ENCODE results near the gene LAMA2. TPM values are rescaled to one million over a fixed set of nuclear protein-coding genes. Genes with fewer than 3 reads are reported as not detected.

LAMA2 gene
- total RNA-seq, 1 experiment from 2014 or later: 4.2 TPM

GRCh38 chr6:129478379-129478778 lies 595.4 kb downstream of the LAMA2 start:
- no peak overlapping the region for H3K4me2 ChIP-seq (ENCODE audit: insufficient read depth, insufficient read length, low read length)
- no peak overlapping the region for H4K91ac ChIP-seq (ENCODE audit: insufficient read length, low read depth, low read length)
- no peak overlapping the region for H4K8ac ChIP-seq (replicated peaks; ENCODE audit: insufficient read length, low read depth, low read length)
- H2BK5ac ChIP-seq (ENCODE audit: insufficient read length, low read length): no peak overlapping the region
- no peak overlapping the region for H3K4ac ChIP-seq (ENCODE audit: low read depth, low read length)
- no peaks in the 10 kb centered on the region for H3K27me3 Mint-ChIP-seq (ENCODE audit: low read depth)
- TF ChIP-seq, protein P1, sequence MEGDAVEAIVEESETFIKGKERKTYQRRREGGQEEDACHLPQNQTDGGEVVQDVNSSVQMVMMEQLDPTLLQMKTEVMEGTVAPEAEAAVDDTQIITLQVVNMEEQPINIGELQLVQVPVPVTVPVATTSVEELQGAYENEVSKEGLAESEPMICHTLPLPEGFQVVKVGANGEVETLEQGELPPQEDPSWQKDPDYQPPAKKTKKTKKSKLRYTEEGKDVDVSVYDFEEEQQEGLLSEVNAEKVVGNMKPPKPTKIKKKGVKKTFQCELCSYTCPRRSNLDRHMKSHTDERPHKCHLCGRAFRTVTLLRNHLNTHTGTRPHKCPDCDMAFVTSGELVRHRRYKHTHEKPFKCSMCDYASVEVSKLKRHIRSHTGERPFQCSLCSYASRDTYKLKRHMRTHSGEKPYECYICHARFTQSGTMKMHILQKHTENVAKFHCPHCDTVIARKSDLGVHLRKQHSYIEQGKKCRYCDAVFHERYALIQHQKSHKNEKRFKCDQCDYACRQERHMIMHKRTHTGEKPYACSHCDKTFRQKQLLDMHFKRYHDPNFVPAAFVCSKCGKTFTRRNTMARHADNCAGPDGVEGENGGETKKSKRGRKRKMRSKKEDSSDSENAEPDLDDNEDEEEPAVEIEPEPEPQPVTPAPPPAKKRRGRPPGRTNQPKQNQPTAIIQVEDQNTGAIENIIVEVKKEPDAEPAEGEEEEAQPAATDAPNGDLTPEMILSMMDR (conservative IDR thresholded peaks at IDR 0.05): no peak
- no peak overlapping the region for H2BK12ac ChIP-seq (ENCODE audit: insufficient read length, low read depth, low read length)
- H3K79me1 ChIP-seq (ENCODE audit: insufficient read depth, low read depth, low read length, poor library complexity, severe bottlenecking): no peaks in the 10 kb centered on the region
- H3K9me3 Mint-ChIP-seq: no peaks in the 10 kb centered on the region
- peaks cover 2% of the 10 kb centered on the region; the same call in 1 of the 2 replicates for H3K4me1 ChIP-seq (ENCODE audit: insufficient read depth, low read length)
- no peaks in the 10 kb centered on the region for H3K79me2 ChIP-seq (ENCODE audit: insufficient read depth, low read length)
- H2AK5ac ChIP-seq (ENCODE audit: insufficient read length, low read length): no peak overlapping the region
- H3K36me3 Mint-ChIP-seq (ENCODE audit: insufficient read depth in 1 of 3, low read depth in 3 of 3): no peaks in the 10 kb centered on the region
- WGBS (ENCODE audit: extremely low coverage, insufficient read length, low lambda C conversion rate): no CpG with 5 or more reads among the region's 4 CpGs
- H3K27ac ChIP-seq (ENCODE audit: insufficient read length, low read depth, low read length): no peak overlapping the region
- no peak overlapping the region for H2AFZ ChIP-seq (ENCODE audit: low read length)
- H4K20me1 ChIP-seq (ENCODE audit: control insufficient read depth, insufficient read depth, insufficient read length): no peaks in the 10 kb centered on the region
- H2BK120ac ChIP-seq (ENCODE audit: low read depth, low read length, poor library complexity, severe bottlenecking): no peak overlapping the region
- no peaks in the 10 kb centered on the region for H3K23me2 ChIP-seq (ENCODE audit: insufficient read length, low read depth, low read length, poor library complexity, severe bottlenecking)
- no peak overlapping the region for H3K23ac ChIP-seq (ENCODE audit: insufficient read length, low read depth, low read length)
- H3K56ac ChIP-seq (ENCODE audit: insufficient read length, low read depth, low read length): no peak overlapping the region
- H2BK15ac ChIP-seq (ENCODE audit: low read depth, low read length): no peak overlapping the region
- no peak overlapping the region for H3T11ph ChIP-seq (ENCODE audit: low read length)
- no peak overlapping the region for H3K18ac ChIP-seq (ENCODE audit: insufficient read length, low read depth, low read length)
- H3K4me3 Mint-ChIP-seq: no peak overlapping the region
- no peaks in the 10 kb centered on the region for H3K9me3 ChIP-seq (ENCODE audit: control insufficient read depth, low read depth, low read length)
- no peak for DNase-seq
- peaks cover 3 to 4% of the 10 kb centered on the region in 2 experiments; a peak in 3 of 4 replicates for H3K4me1 Mint-ChIP-seq
- H3K14ac ChIP-seq (ENCODE audit: insufficient read depth, low read length): no peak overlapping the region
- H4K5ac ChIP-seq (ENCODE audit: insufficient read length, low read depth, low read length): no peak overlapping the region
- no peaks in the 10 kb centered on the region for H3K27me3 ChIP-seq (ENCODE audit: insufficient read depth, low read length)
- no peak overlapping the region for H2BK20ac ChIP-seq (ENCODE audit: low read depth, low read length, poor library complexity, severe bottlenecking)
- H3K27ac Mint-ChIP-seq: no peak overlapping the region
- H3K9ac ChIP-seq (ENCODE audit: extremely low read depth, insufficient read length, low read length): no peak overlapping the region
